IPS-11a (cell line): ENCODE data around the gene CCDC102B.
"Not testable (repeated sequence)": the region's sequence is repeated elsewhere in the genome, so short reads cannot be mapped to it uniquely, and the experiment has no call there.

Experiments used
- H3K4me3 ChIP-seq: one replicate; pipeline ENCODE4 v1.5.1; 2013; ENCODE audit warnings: low read depth, low read length, control low read depth

The CCDC102B gene

DNA sequence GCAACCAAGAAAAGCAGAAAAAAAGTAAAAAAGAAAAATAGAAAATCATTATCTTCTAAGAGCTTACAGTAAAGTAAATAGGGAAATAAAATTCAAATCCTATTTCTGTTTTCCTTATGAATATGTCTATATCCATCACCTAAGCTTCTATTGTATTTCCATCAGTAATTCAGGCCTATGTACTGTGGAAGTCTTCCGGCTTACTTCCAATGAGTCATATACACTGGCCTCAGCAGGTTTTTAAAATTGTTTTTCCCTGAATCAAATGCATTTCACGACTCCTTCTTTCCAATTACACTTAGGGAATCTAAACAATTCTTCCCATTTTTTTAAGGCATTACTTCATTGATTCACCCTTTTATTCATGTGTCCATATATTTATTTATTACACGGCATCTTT is 164.7 kb downstream of the CCDC102B start:
- no peak overlapping the region for H3K4me3 ChIP-seq

DNA sequence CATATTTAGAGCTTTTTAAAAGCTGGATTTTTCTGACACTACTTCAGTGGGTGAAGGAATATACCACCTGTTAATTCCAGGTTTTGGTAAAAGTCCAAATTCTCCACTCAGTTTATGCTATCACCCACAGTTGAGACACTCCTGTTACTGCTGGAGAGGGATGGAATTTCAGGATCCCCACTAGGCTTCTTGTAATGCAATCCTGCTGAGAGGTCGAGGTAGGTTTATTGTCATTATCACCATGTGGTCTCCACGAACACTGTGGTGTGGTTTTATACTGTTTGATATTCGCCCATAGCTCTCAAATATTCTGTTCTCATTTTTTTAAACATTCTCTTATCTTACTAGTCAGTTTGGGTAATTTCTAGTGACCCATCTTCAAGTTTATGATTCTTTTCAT is 167.9 kb downstream of the CCDC102B start:
- H3K4me3 ChIP-seq: no peak overlapping the region

DNA sequence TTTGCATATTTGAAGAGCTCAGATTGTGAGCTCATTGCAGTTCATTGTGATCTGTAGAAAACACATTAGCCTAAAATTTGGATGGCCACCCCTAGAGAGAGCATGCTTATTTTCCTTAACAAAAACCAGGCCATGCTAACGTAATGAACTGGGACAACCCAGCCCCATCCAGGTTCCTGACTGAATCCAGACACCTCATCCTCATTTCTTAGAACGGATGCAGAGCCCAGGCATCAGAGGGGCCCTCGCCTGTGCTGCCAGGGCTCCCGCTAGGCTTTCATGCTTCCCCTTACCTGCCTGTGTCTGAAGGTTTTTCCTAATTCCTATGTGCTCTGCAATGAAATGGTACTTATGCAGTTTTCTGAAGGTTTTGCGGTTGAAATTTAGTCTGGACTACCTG is 171.1 kb downstream of the CCDC102B start:
- no peak overlapping the region for H3K4me3 ChIP-seq

DNA sequence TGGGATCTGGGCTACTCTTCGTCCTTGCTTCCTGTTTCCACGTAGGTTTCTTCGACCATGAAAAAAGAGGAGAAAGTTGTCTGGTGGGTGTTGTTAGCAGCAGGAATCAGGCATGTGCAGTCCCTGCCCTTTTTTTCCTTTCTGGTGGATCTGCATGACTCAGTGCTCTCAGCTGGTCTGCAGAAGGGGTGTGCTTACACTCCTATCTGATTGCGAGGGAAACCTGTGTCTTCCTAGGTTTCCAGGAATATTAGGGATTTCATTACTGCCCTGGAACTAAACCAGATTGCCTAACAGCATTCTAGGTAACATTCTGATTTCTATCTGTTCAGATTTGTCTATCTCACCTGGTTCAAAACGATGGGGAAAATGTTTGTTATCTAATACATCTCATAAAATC is 174.3 kb downstream of the CCDC102B start:
- no peak overlapping the region for H3K4me3 ChIP-seq

DNA sequence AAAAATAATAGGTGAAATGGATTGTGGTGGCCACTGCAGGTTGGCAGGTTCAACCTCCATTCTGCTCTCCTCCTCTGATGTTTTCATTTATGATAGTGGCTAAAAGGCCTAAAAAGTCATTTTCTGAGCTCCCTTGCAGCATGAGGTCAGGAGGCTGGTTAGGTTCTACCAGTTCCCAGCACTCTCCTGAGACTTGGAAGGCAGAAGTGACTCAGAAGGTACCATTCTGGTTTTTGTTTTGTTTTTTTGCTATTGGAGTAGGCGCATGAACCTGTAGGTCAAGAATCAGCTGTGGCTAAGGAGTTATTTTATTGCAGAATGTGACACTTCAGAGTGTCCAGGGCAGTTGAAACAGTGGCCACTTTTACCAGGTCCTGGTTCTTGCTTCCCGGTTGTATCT is 181.9 kb downstream of the CCDC102B start:
- H3K4me3 ChIP-seq: no peak overlapping the region

DNA sequence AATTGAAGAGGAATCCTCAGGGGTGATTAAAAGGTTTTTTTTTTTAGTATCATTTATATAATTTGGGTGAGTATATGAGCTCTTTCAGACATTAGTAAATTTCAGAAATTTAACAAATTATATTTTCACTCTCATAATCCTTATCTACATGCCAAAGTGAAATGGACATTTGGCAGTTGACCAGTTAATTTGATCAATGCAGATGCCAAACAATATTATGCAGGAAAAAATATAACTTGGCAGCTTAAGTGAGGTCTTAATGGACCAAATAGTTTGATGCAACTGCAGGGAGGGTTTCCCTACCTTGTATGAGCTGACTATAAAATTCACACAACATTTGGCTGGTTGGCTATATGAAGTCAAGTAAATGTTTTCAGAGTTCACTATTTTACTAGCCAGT is 185.2 kb downstream of the CCDC102B start:
- H3K4me3 ChIP-seq: no peak overlapping the region

DNA sequence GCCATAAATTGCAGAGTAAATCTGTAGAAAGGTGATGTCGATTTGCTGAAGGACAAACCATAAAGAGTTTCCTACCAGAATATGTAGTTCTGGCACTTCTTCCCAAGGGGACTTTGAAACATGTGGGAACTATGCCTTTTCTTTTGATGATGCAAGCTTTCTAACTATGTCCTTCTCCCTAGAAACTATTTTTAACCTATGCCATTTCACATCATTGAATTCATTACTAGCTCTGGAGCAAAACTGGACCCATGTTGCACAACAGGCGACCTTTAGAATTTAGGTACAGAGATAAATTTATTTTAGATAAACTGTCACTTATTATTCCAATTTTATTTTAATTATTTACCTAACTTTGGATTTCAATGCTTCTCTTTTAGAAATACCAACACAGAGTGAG is 186.5 kb downstream of the CCDC102B start:
- H3K4me3 ChIP-seq: no peak overlapping the region

DNA sequence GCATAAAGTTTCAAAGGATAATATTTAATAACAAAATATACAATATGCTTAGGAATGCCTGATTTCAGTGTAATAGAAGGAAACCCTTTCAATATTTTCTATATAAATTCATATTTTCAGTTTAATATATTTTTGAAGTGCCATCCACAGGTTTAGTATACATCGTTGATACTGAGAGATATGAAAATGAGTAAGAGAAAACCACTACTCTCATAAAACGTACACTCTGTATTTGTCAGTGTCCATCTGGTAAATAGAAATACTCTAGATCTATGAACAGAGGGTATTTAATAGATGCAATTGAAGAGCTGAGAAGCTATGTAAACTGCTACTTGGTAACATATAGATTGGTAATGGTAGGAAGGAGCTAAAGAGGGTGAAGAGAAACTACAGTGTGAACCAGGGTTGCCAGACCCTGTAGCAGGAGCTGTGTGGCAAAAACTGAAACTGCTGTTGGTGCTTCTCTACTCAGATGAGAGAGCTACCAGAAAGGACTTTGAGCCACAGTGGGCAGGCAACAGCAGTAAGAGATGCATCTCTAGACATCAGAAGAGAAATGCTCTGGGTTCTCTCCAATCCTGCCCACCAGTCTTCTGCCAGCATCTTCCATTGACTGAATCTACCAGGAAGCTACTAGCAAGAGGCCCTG is 187.4 kb downstream of the CCDC102B start:
- H3K4me3 ChIP-seq: no peak overlapping the region

DNA sequence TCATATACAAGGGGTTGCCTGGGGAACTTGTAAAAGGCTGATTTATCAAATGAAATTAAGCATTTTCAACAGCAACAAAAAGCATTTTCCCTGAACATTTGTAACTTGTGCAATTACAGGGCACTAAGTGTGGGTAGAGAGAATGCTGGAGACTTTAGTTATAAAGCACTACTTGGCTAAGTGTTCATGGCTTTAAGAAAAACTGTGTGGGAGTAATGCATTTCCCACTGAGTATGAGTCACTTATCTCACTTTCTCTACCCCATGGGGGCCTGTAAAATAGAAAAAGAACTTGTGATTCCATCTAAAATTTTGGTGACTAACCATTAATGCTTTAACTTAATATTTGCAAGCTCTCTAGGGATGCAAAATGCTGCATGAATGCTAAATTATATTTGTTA is 193.4 kb downstream of the CCDC102B start:
- no peak overlapping the region for H3K4me3 ChIP-seq

DNA sequence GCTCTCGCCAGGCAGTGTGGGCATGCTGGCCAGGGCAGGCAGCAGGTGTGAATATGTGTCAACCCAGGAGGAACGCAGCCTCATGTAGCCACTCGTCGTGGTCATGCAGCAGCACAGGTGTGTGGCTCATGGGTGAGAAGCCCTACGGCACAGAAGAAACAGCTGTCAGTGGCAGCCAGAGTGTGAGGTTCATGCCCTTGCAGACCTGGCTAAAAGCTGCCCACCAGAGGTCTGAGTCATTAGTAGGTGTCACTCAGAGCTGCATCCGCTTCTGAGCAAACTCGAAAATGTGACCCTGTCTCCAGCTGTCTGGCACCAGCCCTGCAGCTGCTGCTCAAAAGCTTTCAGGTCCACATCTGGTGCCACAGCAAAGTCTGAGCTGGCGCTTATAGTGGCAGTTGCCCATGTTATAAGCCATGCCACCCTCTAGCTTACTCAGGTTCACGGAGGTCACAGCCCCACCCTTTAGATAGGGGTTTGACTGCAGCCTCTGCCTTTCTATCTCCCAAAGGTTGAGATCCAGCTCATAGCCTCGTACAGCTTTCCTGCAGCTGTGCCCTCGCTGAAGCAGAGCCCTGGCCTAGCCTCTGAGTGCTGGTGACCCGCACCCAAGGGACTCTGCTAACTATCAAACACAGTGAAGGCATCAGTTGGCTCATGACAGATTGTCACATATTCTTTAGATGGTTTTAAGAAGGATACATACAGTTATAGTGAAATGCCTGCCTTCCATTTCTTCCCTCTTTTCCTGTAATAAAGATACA is 195.0 kb downstream of the CCDC102B start:
- no peak overlapping the region for H3K4me3 ChIP-seq

DNA sequence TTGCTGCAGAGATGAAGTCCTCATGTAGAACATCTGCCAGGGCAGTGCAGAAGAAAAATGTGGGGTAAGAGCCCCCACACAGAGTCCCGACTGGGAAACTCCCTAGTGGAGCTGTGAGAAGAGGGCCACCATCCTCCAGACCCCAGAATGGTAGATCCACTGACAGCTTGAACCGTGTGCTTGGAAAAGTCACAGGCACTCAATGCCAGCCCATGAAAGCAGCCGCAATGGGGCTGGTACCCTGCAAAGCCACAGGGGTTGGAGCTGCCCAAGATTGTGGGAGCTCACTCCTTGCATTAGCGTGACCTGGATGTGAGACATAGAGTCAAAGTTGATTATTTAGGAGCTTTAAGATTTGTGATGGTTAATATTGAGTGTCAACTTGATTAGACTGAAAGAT is 197.8 kb downstream of the CCDC102B start:
- H3K4me3 ChIP-seq: no peak overlapping the region

DNA sequence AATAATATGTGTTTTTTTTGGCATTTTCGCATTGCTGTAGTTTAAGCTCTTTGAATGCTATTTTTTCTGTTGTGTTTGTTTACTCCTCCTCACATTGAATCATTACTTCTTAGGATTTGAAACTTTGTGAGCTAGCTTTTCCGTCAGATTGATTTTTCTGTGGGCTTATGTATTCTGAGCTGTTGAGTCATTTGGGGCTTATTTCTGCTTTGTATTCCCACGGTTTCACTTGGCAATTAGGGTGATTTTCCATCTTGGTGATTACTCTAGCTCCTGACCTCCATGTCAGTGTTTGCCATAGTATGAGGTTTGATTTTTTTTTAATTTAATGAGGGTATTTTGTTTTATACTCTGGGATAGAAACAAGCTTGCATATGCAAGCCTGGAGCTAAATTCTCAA is 200.0 kb downstream of the CCDC102B start:
- H3K4me3 ChIP-seq: no peak overlapping the region

DNA sequence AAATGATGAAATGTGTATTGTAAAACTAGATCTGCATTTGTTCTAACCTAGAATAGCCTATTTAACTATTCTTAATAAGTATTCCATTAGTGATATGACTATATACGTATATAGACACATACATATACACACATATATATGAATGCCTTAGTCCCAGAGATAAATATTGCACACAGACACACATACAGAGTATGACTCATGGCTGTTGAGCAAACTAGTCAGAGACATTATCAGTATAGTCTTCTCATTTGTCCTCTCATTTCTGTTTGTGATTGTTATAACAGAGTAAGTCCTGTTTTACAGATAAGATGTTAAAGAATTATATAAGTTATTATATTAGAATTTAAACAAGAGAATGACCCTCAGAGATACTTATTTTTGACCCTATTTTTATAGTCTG is 202.5 kb downstream of the CCDC102B start:
- H3K4me3 ChIP-seq: no peak overlapping the region

DNA sequence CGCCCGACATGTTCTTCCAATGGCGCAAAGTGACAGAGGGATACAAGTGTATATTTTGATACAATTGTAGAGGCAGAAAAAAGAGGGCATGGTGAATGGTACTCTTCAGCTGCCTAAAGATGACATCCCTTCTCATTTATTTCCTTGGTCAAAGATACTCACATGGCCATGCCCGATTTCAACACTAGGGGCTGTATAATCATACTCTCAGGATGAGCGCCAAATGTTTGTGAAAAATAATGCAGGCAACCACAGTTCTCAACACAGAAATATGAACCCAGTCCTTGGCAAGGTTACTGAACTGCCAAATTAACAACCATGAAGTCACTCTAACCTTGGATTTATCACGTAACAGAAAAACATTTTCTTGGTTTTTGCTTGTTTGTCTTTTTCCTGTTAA is 204.4 kb downstream of the CCDC102B start:
- no peak overlapping the region for H3K4me3 ChIP-seq

DNA sequence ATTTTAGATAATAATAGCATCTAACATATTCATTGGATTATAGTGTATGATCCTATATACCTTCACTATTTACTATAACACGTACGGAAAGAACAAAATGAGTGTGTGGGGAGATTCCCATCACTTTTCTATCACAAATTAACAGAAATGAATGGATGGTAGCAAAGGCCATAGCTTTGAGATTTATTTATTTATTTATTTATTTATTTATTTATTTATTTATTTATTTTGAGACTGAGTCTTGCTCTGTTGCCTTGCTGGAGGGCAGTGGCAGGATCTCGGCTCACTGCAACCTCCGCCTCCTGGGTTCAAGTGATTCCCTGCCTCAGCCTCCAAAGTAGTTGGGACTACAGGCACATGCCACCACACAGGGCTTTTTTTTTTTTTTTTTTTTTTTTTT is 208.3 kb downstream of the CCDC102B start:
- H3K4me3 ChIP-seq: not testable (repeated sequence)

DNA sequence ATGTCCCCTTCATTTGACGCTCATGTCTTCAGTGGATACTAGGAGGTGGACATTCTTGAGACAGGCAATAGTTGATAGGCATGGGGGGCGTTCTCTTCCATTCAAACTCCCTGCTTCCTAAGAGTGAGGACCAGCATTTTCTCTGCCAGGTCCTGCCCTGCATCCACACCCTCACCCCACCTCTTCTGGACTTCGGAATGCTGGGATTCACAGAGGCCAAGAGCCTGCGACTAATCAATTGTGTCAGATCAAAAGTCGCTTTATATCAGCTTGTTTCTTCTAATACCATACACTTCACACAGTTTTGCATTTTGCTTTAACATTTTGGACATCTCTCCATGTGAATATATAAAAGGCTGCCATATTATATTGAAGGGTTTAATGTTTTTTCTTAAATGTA is 210.7 kb downstream of the CCDC102B start:
- H3K4me3 ChIP-seq: no peak overlapping the region

DNA sequence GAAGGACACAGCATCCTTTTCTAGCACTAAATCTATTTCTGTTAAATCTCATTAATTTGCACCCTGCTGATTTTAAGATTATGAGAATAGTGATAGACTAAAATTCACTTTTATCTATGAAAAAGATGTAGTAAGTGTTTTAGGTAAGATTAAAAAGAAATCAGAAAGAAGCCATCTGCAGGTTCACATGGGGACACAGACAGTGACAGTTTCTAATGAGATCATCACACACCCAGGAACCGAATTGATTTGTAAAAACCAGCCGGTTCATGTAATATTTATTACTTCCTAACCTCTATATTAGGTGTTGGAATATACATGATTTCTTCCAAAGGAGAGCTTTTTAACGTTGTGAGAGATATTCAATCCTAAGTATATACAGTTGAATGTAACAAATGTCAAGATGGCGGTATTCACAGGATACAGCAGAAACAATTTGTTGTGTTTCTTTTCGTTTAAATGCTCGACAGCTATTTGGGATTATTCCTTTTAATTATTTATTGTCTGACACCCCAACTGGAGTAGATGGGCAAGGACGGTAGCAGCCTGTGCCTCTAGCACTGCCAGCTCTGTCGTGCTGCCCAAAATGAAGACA is 223.4 kb downstream of the CCDC102B start:
- H3K4me3 ChIP-seq: no peak overlapping the region

DNA sequence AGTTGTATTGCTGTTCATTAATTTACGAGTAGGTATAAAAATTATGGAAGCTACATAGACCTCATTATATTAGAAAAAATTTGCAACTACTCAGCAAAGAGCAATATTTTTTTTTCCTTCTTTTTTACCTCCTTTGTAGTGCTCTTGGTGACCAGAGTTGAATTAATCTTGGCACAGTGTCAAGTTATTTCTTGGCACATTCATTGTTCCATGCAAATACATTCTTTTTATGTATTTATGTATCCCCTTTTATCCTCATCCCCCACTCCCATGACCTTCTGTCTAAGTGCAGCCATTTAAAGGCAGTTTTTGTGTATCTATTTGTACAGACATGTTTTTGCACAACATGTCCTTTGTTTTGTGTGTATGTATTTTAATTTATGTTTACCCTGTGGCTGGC is 224.5 kb downstream of the CCDC102B start:
- no peak overlapping the region for H3K4me3 ChIP-seq

DNA sequence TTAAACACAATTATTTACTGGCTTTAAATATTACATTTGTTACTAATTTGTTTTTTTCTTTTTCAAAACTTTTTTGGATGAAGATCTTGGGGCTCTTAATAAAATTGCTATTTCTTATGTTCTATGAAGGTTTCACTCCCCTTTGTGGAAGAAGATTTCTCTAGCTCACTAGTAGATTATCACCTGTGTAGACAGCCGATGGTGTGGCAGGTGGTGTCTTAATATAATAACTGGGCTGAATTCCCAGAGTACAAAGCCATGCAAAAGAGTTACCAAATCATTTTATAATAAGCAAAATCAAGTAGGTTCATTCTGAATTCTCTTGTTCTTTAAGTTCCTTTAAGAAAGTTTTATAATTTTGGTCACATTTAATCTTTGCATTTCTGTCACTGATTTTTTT is 233.7 kb downstream of the CCDC102B start:
- H3K4me3 ChIP-seq: no peak overlapping the region

DNA sequence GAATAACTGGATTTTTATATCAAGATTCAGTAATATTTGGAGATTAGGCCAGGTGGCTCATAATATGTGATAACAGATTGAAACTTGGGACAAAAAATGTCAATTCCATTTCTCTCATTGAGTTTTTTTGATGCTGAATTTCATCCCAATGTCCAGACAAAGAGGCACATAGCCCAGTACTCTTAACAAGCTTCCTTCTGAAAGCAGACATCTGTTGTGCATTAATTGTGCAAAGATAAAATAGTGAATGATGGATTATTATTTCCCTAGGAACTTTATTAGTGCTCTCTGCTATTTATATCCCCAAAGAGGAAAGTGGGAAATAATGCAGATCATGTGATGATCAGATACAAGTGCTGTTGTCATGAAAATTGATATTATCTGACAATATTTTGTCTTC is 234.1 kb downstream of the CCDC102B start:
- no peak overlapping the region for H3K4me3 ChIP-seq

DNA sequence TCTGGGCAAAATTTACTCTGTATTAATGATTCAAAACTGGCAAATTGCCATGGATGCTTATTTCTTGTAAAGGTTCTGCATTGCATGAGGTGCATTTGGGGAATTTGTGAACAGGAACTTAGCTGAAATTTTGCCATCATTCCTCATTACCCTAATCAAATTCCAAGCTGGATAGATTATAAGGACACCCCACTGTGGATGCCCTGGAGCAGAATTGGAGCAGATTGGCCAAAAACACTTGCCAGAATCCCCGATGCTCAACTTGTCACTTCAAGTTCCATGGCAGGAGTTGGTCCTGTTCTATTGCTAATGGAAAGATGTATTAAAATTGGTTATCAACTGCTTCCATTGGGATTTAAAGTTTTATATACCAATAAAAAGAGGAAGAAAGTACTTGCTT is 237.9 kb downstream of the CCDC102B start:
- H3K4me3 ChIP-seq: no peak overlapping the region

DNA sequence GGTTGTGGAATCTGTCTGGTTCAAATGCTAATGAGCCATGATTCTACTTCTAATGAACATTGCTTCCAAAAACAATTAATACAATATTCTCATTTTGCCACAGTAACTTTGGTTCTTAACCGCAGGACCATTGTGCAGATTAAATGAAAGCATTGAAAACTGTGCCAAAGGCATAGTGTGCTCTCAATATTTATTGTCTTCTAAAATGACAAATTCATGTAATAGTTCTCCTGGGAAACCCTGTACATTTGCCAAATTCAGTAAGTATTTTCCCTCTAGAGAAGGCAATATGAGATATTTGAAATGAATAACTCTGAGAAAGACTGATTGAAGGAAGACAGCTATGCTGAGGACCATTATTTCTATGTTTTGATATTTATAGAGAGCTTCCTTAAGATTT is 246.3 kb downstream of the CCDC102B start:
- no peak overlapping the region for H3K4me3 ChIP-seq
